SHP77 (cell line): Measurements from ENCODE around the gene SLC35B1.

Experiments used
- DNase-seq, 2 experiments: peaks; one replicate each; lab custom pipeline; 2025; lab: John Stamatoyannopoulos, UW

Gene SLC35B1, protein sequence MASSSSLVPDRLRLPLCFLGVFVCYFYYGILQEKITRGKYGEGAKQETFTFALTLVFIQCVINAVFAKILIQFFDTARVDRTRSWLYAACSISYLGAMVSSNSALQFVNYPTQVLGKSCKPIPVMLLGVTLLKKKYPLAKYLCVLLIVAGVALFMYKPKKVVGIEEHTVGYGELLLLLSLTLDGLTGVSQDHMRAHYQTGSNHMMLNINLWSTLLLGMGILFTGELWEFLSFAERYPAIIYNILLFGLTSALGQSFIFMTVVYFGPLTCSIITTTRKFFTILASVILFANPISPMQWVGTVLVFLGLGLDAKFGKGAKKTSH

DNA sequence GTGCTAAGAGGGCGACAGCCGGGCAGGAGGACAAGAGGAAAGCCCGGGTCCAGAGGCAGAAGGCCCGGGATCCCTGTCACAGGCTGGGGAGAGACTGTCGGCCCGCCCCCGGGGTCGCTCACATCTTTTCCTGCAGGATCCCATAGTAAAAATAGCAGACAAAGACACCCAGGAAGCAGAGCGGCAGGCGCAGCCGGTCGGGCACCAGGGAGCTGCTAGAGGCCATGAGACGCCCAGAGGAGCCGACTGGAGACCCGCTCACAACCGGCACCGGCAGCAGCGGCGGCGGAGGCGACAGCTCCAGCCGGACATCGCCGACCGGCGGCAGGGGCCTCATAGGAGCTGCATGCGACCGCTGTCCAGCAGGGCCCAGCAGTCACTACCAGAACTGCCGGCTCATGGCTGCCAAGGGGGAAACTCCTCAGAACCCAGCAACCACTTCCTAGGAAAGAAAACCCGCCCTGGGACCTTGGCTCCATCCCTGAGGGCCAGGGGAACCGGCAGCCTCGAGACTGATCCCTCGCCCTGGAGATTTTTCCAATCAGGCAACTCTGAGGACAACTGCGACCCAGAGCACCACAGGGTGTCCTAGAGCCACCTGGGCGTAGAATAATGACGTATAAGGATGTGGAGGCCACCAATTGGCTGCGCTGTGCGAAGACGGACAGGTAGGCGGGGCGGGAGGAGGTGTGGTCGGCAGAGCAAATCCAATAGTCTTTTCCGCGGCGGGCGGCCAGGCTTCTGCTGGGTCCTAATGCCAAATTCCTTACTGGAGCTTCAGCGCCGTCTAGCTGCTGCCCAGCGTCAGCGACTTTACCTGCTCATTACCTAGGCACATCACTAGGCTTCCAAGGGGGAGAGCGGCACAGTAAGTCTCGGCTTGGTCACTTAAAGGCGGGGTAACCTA is at the start of gene SLC35B1:
TSS of gene SLC35B1 (minus strand) at position 357 of the 907 bp plus-strand sequence. CDS start at position 226, 131 bp downstream.
- DNase-seq, result peak; percentile 99

DNA sequence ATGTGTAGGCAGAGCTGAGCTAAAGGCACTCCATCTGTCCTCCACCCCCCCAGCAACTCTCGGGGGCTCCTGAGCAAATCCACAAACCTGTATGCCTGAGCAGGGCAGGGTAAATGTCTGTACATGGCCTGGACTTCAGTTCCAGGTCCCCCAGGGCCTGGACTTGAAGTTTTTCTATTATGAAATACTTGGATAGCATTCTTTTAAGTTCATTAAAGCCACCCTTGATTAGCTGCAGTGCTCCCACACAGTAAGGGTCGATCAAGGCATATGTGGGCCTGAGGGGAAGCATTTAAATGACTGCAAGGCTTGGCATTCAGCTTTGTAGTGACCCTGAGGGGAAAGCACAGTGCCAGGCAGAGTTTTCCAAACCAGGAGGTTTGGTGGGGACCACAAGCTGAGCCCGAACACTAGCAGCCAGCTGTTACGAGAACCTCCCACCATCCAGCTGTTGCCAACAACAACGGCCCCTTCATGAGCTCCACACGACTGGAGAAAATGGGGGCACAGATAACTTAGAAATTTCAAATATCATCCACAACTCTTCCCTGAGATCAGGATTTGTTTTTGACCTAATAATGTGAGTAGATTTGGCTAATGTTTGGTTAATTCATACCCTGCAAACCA is 49.5 kb upstream of the SLC35B1 start:
- DNase-seq, result no peak

DNA sequence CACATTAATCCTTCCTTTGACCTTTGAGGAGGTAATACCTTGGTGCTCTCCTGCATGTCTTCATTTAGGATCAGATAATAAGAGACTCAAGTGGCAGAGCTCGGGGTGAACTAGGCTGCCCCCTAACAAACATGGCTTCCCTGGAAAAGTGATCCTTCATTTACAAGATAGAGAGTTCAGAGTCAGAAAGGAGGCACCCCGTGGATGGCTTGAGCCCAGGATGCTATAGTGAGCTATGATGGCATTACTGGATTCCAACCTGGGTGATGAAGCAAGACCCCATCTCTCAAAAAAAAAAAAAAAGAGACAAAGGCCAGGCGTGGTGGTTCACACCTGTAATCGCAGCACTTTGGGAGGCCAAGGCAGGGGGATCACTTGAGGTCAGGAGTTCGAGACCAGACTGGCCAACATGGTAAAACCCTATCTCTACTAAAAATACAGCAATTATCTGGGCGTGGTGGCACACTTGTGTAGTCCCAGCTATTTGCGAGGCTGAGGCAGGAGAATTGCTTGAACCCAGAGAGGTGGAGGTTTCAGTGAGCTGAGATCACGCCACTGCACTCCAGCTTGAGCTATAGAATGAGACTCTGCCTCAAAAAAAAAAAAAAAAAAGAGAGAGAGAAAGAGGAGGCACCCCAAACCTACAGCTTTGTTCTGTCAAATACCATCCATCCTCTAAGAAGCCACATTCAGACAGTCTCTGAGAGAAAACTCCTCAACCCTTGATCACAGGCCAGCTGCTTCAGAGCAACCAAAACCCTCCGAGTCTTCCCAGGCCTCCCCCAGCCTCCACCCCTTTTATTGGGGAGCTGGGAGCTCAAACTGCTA is 48.8 kb upstream of the SLC35B1 start:
- no peak for DNase-seq

DNA sequence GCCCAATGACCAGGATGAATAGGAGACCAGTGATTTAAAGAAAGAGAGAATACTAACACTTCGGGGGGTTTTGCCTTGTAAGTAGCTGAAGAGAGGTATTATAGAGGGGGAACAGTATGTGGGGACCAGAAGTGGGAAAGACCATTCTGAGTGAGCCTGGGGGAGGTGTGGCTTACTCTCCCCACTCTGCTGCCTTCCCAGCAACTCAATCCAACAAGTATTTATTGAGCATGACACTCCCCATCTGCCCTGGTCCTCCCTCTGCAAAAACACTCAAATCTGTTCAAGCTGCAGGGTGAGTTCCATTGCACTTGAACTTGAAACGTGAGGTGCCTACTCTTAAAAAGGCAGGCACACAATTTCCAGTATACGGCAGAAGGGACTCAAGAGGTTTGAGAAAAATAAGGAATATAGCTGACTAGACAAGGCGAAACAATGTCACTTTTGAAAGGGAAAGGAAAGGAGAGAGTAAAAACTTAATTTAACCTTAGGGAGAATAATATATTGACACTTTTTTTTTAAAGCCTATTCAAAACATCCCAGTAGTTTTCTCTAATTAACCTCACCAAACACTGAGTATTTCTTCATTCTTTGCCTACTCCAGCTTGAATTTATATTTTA is 48.0 kb upstream of the SLC35B1 start:
- DNase-seq, result no peak

DNA sequence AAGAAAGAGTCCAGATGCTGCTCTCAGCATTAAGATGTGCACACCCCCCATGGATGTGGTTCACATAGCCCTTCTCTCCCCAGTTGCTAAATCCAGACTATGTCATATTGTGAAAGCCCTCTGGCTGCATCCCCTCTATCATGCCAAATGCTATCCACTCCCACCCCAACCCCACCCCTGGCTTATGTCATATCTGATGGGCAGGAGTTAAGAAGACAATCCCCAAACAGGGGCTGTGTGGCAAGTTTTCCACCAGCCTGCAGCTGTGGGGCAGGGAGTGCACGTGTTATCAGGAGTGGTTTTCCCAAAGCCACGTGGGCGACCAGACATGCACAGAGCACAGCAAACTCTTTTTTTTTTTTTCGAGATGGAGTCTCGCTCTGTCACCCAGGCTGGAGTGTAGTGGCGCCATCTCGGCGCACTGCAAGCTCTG is 46.2 kb upstream of the SLC35B1 start:
- DNase-seq, result no peak

DNA sequence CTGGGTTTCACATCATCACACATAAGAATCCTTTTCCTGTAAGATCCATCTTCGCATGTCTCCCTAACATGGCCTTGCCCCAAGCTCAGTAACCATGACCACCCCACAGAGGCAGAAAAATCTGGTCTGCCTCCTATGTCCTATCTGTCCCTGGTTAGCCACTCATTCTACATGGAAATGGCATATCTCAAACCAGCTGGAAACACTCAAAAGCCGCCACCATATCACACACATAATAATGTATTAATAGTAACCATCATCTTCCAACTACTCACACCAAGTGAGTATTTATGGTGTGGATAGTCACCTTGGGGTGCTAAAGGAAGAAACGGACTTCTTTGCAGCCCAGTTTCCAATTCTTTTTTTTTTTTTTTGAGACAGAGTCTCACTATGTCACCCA is 44.7 kb upstream of the SLC35B1 start:
- no peak for DNase-seq

DNA sequence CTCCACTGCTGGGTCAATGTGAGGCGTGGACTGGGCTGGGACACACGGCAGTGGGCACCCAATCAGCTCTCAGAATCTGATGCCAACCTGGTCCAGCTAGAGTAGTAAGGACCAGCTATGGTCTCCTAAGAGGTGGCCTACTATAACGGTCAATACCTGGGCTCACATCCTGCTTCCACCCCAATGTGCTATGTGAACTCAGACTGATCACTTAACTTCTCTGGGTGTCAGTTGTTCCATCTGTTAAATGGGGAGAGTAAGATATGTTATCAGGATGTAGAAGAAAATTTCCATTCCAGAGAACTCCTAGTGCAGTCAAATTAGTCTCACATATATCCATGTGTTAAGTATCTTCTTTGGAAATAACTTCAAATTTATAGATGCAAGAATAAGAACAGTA is 42.0 kb upstream of the SLC35B1 start:
- no peak for DNase-seq

DNA sequence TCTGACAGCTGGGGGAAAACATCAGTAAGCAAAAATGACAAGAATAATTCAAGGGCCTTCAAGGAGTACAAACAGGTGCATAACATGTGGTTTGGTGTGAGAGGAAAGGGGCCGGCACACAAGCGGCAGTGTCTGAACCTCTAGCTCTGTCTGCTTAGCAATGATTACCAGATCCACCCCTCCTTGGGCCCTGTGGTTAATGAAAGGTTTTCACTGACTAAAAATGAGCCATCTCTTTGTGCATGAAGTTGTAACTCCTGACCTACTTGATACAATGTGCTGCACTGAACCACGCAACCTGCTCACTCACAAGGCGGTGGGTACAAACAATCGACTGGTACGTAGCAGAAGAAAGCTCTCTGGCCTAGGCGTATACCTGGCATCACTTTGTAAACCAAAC is 41.0 kb upstream of the SLC35B1 start:
- DNase-seq, result no peak

DNA sequence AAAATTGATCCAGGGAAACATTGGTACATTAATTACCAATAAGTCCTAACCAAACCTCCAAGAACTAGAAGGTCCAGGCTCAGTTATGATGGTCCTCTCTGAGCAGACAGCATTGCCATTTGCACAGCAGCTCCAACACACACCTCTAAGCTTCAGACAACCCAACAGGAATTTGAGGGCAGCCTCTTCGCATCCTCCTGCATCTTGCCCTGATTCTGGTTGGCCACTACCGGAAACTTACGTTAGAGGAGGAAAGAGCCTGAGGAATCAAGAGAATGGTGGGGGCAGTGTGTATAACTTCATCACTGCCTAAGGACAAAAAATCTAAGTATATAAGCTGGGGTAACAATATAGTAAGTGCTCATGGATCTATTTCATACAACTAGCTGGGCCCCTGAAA is 40.5 kb upstream of the SLC35B1 start:
- DNase-seq, result no peak

DNA sequence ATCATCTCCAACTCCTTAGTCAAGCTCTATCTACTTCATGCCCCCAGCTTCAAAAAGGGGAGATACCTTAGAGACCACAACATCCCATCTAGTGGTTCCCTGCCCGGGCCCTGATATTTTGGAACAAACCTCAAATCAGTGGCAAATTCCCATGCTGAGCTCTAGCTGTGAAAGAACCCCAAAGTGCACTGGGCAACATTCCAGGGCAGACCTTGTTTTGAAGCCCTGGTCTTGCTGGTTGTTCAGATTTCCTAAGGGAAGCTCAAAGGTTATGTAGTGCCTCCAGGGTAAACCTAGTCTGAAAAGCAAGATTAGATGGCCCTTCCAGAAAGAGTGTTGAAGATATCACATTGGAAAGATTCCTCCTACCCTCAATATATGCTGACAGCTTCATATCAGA is 39.9 kb upstream of the SLC35B1 start:
- DNase-seq, result no peak

DNA sequence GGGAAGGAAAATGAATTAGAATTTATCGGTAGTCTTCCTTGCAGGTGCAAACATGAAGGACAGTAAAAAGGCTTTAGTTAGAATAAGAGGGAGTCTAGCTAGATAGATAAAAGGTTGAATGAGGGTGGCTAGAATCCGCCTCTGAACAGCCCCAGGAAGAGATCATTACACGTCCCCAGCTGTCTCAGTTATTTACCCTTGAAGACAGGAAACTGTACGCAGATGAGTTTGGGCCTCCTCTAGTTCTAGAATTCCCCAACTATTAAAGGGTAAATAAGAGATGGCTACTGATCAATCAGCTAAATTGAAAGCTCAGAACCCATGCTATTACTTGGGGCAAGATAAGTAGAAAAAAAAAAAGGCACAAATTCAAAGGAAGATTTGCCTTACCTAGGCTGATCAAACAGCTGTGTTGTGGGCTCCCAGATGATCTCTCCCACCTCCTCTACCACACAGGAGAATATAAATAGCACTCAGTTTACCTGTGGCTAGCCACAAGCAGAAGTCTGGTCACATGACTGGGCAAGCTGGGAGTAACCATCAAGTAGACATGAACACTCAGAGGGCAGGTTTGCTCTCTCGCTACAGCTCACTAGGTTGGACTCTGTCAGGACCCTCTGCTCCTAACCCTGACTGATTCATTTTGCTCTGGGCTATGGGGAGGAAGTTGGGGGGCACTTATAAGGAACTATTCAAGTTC is 39.2 kb upstream of the SLC35B1 start:
- DNase-seq, result no peak

DNA sequence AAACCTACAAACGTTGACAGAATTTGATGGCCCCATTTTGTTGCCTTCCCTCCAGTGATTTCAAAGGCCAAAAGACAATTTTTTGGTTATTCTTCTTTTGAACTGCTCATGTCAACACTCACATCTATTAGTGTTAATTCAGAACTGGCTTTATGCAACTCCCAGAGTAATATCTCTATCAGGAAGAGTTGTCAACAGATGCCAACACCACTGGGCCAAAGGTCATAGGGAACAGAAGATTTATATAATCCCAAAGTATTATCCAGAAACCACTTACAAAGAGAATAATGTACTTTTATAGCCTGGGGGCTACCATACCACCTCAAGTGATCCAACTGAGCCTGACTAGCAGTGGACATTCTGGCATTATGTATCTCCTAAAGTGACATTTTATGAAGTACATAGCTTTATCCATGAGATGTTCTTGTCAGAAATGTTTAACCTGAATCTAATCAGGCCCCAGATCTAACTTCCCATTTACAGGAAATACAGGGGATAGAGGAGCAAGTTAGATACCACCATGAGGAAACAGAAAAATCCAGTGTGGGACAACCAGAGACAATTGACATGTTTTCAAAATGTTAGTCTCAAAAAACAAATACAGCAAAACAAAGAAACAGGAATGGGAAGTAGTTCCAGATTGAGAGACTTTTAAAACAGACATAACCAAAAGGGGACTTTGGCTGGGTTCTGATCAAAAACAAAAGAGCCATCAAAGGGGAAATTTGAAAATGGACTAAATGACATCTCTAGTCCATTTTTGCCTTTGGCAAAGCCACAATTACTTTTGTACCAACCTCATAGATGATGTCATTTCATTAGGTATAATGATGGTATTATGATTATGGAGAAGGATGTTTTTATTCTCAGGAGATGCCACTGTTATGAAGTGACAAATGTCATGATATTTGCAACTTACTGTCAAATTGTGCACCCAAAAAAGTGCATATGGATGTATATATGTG is 37.7 kb upstream of the SLC35B1 start:
- DNase-seq, result no peak

DNA sequence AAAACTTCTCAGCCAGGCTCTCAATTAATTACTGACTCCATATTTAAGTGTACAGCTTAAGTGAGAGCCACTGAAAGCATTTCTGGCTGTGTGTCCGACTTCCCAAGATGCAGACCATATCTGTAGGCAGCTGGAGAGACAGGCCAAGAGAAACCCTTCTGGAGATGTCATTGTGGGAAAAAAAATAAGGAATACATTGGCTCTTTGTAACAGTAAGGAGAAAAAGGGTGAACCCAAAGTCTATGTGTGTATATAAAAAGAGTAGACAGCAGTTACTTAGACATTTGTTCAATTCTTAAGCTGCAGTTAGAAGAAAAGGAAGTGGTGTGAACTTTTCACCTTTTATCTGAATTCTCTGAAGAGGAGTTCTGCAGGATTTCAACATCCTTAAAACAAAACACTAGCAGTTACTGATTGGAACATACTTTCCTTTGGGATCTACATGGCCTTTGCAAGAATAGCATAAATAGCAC is 34.4 kb upstream of the SLC35B1 start:
- DNase-seq, result no peak

DNA sequence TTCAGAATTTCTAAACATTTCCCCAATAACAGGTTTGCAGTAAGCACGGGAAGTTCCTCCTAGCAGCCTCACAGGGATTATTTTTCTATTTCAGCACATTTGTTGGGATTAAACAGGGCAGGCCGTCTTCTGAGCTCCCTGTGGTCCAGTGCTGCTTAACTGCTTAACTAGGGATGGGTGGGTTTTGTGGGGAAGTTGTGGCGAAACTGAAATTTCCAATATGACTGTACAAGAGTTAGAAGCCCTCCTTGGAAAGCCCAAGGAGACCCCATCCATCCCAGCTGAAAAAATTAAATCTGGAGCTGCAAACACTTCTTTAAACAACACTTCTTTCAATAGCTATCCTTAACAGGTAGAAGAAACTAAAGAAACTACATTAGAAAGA is 33.9 kb upstream of the SLC35B1 start:
- no peak for DNase-seq

DNA sequence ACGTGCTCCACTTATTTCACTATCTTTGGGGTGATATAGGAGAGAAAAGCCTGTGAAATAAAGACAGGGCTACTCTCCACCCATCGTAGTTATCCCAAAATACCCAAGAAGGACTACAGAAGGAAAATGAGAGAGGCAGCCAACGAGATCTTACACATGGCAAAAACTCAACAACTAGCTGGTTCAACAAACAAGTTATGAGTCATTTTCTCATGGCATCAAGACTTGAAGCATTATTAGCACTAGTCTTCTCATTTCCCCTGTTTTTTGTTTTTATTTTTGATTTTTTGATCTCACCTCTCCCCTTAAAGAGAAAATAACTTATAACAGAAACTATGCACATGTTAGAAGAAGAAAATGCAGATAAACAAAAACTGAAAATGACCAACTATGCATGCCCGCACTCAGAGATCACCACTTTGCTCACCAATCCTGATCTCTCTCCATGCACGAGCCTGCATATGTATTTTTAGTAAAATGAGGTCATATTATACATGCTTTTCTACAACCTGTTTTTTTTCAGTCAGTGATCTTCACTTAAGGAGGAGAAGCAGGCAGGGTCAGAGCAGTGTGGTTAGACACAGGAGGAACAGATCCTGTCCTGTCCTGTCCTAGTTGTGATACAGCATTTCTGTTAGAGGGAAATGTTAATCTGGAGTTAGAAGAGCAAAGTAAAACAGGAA is 33.4 kb upstream of the SLC35B1 start:
- DNase-seq, result no peak

DNA sequence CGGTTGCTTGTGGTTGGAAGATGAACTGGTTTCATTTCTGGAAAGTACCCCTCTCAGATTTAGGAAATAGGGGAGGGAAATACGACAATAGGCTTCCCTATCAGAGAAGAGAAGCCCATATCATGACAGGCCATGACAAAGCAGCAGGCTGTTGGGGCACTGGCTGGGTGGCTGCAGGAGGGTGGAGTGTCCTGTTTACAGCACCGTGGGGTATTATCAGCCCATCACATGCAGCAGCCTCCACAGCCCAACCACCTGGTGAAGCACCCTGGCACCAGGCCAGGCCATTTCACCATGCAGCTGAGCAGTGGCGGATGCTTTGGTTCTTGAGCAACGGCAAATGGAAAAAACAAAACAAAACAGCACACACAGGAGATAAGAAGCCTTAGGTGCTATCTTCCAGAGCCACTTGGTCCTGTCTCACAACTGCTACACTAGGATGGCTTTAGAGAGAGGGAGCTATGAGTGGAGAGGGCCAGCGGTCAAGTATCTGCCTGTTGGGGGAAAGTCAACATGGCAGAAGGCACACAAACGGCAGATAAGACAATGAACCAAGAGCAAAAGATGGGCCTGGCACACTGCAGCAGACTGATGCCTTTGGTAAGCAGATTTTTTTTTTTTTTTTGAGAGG is 32.0 kb upstream of the SLC35B1 start:
- peak; percentile 91 for DNase-seq

DNA sequence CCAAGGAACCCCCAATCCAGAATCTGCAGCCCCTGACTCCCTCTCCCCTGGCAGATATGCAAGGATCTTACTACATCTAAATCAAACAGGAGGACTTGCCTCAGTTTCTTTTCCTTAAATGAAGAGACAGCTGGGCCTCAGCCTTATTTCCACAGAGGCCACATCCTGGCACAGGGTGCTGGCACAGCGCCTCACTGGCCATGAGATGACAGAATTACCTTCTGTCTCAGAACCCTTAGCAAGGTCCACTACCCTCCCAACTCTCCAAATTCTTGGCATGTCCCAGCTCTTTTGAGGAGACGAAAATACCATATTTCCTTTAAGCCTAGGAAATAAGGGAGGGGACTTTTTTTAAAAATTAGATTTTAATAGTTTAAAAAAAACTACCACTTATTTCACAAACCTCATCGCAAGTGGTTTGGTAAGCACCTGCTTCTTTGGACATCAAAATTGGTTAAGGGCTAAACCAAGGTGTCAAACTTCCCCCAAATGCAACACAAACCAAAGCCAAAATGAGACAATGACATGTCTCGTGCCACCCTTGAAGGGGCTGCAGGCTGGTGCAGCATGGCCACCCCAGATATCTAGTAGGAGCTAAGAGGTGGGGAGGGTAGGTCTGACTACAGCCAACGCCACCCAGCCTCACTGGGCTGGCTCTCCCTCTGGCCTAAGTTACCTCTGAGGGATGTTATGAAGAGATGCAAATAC is 30.8 kb upstream of the SLC35B1 start:
- no peak for DNase-seq
